Uterus (tissue), 4 donors: Measurements from ENCODE around the gene WDFY2. TPM values are rescaled to one million over a fixed set of nuclear protein-coding genes. Genes with fewer than 3 reads are reported as not detected.
A peak's percentile ranks its signal among the peaks of the same experiment; 100 is the strongest.
"Not testable (repeated sequence)": the region's sequence is repeated elsewhere in the genome, so short reads cannot be mapped to it uniquely, and the experiment has no call there.

Source experiments
- DNase-seq, 2 donors: peaks; one replicate each; pipeline ENCODE4 v3.0.0-alpha.2; 2019 to 2020
- H3K27ac ChIP-seq, 2 donors: fragments of 200-600 bp; sonication (generic); 1 replicate in 1 of 2; 2 replicates in 1 of 2; pipeline ENCODE4 v1.5.1; 2016 to 2018
- H3K27me3 ChIP-seq, 2 donors: fragments of 200-600 bp; sonication (generic); one replicate each; pipeline ENCODE4 v1.5.1; 2018 to 2019; ENCODE audit warnings: control low read depth in 1 of 2
- H3K36me3 ChIP-seq, 2 donors: fragments of 200-600 bp; sonication (generic); one replicate each; pipeline ENCODE4 v1.5.1; 2019; ENCODE audit warnings: control low read depth in 1 of 2
- H3K4me1 ChIP-seq, 2 donors: fragments of 200-600 bp; sonication (generic); one replicate each; pipeline ENCODE4 v1.5.1; 2018 to 2019; ENCODE audit warnings: control low read depth in 1 of 2
- H3K4me3 ChIP-seq, 2 donors: fragments of 200-600 bp; sonication (generic); 1 replicate in 1 of 2; 2 replicates in 1 of 2; pipeline ENCODE4 v1.5.1; 2018 to 2019; ENCODE audit warnings: mild to moderate bottlenecking in 1 of 2
- H3K9me3 ChIP-seq, 2 donors: fragments of 200-600 bp; sonication (generic); one replicate each; pipeline ENCODE4 v1.5.1; 2019; ENCODE audit warnings: control low read depth in 1 of 2
- POLR2A ChIP-seq, 2 donors: fragments of 450-650 bp; IDR thresholded peaks; one replicate each; pipeline ENCODE4 v1.6.1; 2016; ENCODE audit warnings: antibody characterized with exemption in 2 of 2, mild to moderate bottlenecking in 1 of 2, moderate library complexity in 1 of 2
- intact Hi-C: fragments of 100-400 bp; cut with DNase I; formaldehyde crosslinking; loops from one replicate; pipeline ENCODE4 v1.15.1; 2023; ENCODE audit warnings: low total_unique reads
- total RNA-seq, 4 donors: library from RNA; depleted of rRNA in 3 of 4; stranded (reverse); fragments of >200 nt in 3 of 4; gene quantifications; one replicate each; pipeline versions ENCODE4 v1.1.0 to v1.2.4, GENCODE V29; 2014 to 2023
- TF ChIP-seq, protein P1 (sequence below), 4 experiments: fragments of 200-600 bp in 2 of 4; fragments of 450-650 bp in 2 of 4; sonication (generic) in 2 of 4; IDR thresholded peaks; one replicate each; pipeline ENCODE4 v1.5.1; 2016 to 2019; ENCODE audit warnings: antibody characterized with exemption in 4 of 4, mild to moderate bottlenecking in 2 of 4, moderate library complexity in 1 of 4
- donor health status: DM: yes; HTN: yes; CAD: no.

Gene WDFY2
- total RNA-seq, 4 donors from 2014 or later: 7.9 to 21.0 (median 9.1) TPM

DNA sequence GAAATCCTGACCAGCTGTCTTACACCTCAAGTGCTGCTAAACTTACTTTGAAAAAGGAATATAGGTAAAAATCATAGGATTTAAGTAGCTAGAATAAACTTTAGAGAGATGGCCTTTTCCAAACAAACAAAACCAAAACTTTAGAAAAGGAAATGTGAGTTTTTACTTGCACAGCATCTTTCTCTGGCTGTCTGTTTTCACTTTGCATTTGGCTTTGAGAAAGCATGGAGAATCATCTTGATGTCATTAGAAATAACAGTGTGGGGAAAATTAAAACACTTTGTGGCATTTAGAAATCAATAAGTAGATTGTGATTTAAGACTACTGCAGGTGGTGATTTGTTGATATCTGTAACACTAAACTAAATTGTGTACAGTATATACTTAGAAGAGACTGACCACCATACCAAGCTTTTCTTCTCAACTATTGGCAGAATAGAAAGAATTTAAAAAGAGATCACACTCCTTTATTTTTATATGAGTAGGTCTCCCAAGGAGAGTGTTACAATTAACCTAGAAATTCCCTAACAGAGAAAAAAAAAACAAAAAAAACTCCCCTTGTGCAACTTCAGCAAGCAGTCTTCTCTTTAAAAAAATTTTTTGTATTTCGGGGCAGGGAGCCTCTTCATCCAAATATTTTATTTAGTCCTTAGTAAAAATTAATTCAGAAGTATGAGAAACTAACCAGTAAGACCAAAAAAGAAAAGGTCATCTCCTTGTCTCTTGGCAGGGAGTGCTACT lies 6.1 kb downstream of the WDFY2 start:
- H3K4me3 ChIP-seq: no peak overlapping the region
- DNase-seq: no peak
- H3K9me3 ChIP-seq: no peaks in the 10 kb centered on the region
- peak overlapping the region; percentile 10 to 69 for H3K27ac ChIP-seq
- no peaks in the 10 kb centered on the region for H3K36me3 ChIP-seq
- no peaks in the 10 kb centered on the region for H3K27me3 ChIP-seq
- H3K4me1 ChIP-seq: peaks cover 14 to 17% of the 10 kb centered on the region in 2 donors
- TF ChIP-seq POLR2A (IDR thresholded peaks at IDR 0.05): no peak
- TF ChIP-seq, protein P1, sequence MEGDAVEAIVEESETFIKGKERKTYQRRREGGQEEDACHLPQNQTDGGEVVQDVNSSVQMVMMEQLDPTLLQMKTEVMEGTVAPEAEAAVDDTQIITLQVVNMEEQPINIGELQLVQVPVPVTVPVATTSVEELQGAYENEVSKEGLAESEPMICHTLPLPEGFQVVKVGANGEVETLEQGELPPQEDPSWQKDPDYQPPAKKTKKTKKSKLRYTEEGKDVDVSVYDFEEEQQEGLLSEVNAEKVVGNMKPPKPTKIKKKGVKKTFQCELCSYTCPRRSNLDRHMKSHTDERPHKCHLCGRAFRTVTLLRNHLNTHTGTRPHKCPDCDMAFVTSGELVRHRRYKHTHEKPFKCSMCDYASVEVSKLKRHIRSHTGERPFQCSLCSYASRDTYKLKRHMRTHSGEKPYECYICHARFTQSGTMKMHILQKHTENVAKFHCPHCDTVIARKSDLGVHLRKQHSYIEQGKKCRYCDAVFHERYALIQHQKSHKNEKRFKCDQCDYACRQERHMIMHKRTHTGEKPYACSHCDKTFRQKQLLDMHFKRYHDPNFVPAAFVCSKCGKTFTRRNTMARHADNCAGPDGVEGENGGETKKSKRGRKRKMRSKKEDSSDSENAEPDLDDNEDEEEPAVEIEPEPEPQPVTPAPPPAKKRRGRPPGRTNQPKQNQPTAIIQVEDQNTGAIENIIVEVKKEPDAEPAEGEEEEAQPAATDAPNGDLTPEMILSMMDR (IDR thresholded peaks at IDR 0.05): no peak
- intact Hi-C loops: no loop called here

DNA sequence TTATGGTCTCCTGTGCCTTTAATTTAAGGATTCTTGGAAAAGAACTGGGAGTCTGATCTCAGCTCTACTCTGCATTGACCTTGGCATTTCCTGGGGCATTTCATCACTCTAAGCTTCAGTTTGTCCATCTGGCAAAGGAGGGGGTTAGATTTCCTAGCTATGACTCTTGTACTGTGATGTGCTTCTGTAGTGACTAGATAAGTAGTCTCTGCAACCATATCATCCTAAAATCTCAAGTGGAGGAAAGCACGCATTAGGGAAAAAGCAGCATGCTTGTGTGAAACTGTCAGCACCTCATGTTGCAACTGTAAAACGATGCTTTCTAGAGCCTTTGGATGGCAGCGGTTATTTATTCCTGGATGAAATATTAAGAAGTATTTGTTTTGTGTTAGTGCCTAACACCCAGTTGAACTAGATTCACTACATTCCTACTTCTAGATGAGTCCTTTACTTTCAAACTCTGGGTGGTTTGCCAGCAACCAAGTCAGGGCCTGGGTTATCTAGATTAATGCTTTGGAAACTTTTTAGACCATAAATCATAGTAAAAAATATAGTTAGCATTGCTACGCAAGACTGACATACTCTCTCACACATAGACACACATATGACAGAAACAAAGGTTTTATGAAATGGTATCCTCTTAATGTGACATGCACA lies 6.8 kb downstream of the WDFY2 start:
- intact Hi-C loops: no loop called here
- H3K4me3 ChIP-seq: no peak overlapping the region

DNA sequence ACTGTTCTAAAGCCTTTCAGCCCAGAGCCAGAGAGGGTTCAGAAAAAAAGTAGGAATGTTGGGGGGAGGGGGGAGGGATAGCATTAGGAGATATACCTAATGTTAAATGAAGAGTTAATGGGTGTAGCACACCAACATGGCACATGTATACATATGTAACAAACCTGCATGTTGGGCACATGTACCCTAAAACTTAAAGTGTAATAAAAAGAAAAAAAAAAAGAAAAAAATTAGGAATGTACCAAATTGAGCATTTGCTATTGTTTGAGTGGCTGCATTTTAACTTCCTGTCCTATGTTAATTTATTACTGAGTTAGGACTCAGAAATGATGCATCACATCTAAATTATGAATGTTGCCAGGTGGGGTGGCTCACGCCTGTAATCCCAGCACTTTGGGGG lies 7.7 kb downstream of the WDFY2 start:
- intact Hi-C loops: not testable (repeated sequence)
- H3K27ac ChIP-seq: peak overlapping the region in 1 of 2 donors; percentile 69

More for the DNA sequence above, 6.8 kb downstream of the WDFY2 start:
- H3K9me3 ChIP-seq: no peaks in the 10 kb centered on the region
- TF ChIP-seq POLR2A (IDR thresholded peaks at IDR 0.05): no peak
- TF ChIP-seq, protein P1 (IDR thresholded peaks at IDR 0.05): no peak
- H3K27me3 ChIP-seq: no peaks in the 10 kb centered on the region
- H3K27ac ChIP-seq: peak overlapping the region; percentile 10 to 69
- no peaks in the 10 kb centered on the region for H3K36me3 ChIP-seq
- H3K4me1 ChIP-seq: peaks cover 14 to 17% of the 10 kb centered on the region in 2 donors
- peak; percentile 24 to 28 for DNase-seq

DNA sequence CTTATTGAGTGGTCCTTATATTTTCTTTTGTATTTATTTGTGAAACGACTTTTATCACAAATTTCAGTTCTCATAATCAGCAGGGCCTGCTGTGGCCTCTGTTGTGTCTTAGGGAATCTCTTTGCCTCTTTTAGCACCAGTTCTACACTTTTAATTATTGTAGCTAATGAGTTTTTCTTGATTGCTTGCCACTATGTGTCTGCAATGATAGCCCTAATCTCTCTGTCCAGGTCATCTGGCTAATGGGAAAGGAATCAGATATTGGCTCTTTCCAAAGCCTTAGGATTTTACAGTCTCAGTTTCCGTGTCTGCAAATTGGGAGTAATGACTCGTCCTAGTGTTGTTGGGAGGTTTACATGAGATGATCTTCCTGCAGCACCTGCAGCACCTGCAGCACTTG lies 10.2 kb downstream of the WDFY2 start:
- Histone ChIP-seq H3K27me3 (no peaks in the 10 kb centered on the region), H3K36me3 (no peaks in the 10 kb centered on the region), H3K9me3 (no peaks in the 10 kb centered on the region), H3K4me1 (peaks cover 14 to 17% of the 10 kb centered on the region in 2 donors), H3K4me3 (no peak overlapping the region), H3K27ac (no peak overlapping the region)
- TF ChIP-seq, protein P1 (IDR thresholded peaks at IDR 0.05): no peak
- TF ChIP-seq POLR2A (IDR thresholded peaks at IDR 0.05): no peak
- intact Hi-C loops: no loop called here
- DNase-seq: no peak

More for the DNA sequence above, 7.7 kb downstream of the WDFY2 start:
- DNase-seq, H3K36me3 ChIP-seq, H3K27me3 ChIP-seq, H3K4me3 ChIP-seq, H3K9me3 ChIP-seq: not testable (repeated sequence)
- peaks cover 14 to 17% of the 10 kb centered on the region in 2 donors for H3K4me1 ChIP-seq

DNA sequence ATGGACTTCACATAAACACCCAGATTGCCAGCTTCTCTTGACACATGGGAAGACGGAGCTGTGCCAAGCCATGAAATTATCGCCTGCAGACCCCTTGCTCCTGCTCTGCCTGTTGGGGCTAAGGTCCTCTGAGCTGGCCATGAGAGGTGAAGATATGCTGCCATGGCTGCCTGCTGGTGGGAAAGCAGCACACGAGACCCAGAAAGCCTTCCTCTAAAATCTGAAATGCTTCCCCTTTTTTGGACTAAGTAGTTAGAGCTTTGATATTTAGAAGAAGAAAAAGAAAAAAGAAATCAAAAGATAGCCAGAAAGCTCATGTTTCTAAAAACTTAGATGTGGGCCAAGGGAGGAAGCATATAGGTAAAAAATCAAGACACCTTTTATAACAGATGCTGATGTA lies 11.2 kb downstream of the WDFY2 start:
- no peak for DNase-seq
- peaks cover 7 to 10% of the 10 kb centered on the region in 2 donors for H3K4me1 ChIP-seq

More for the DNA sequence above, 11.2 kb downstream of the WDFY2 start:
- H3K27me3 ChIP-seq: no peaks in the 10 kb centered on the region
- H3K27ac ChIP-seq: no peak overlapping the region
- intact Hi-C loops: no loop called here
- H3K36me3 ChIP-seq: no peaks in the 10 kb centered on the region
- no peaks in the 10 kb centered on the region for H3K9me3 ChIP-seq
- no peak for TF ChIP-seq POLR2A (IDR thresholded peaks at IDR 0.05)
- TF ChIP-seq, protein P1 (IDR thresholded peaks at IDR 0.05): no peak
- no peak overlapping the region for H3K4me3 ChIP-seq
